ENCODE measurements around the gene PIH1D1. TPM values are rescaled to one million over a fixed set of nuclear protein-coding genes. Genes with fewer than 3 reads are reported as not detected.
"Not testable (repeated sequence)": the region's sequence is repeated elsewhere in the genome, so short reads cannot be mapped to it uniquely, and the experiment has no call there.

PIH1D1 gene
- total RNA-seq, 1 donor from 2014 or later: 78.8 TPM

- Mint-ChIP-seq H3K27ac (ENCODE audit: unreplicated experiment) (peak overlapping the region; percentile 78), H3K4me1 (ENCODE audit: unreplicated experiment) (peaks cover 31% of the 10 kb centered on the region), H3K4me3 (ENCODE audit: unreplicated experiment) (peak overlapping the region; percentile 88)
These were observed 1.2 kb downstream of the PIH1D1 start for GRCh38 chr19:49450405-49450804.

GRCh38 chr19:49448432-49448786 is 3.2 kb downstream of the PIH1D1 start:
- DNase-seq (ENCODE audit: low spot score): no peak
- peak overlapping the region; percentile 3 for H3K27ac Mint-ChIP-seq (ENCODE audit: unreplicated experiment)
- peaks cover 24% of the 10 kb centered on the region for H3K4me1 Mint-ChIP-seq (ENCODE audit: unreplicated experiment)
- TF ChIP-seq CTCF (IDR thresholded peaks at IDR 0.05; ENCODE audit: unreplicated experiment): no peak
- peak overlapping the region; percentile 85 for H3K4me3 Mint-ChIP-seq (ENCODE audit: unreplicated experiment)
- H3K9me3 Mint-ChIP-seq (ENCODE audit: unreplicated experiment): no peaks in the 10 kb centered on the region
- peaks cover 23% of the 10 kb centered on the region for H3K27me3 Mint-ChIP-seq (ENCODE audit: unreplicated experiment)
- H3K36me3 Mint-ChIP-seq (ENCODE audit: low read depth, unreplicated experiment): peaks cover 31% of the 10 kb centered on the region

More at GRCh38 chr19:49450405-49450804, 1.2 kb downstream of the PIH1D1 start:
- no peak for DNase-seq (ENCODE audit: low spot score)
- Mint-ChIP-seq H3K27me3 (ENCODE audit: unreplicated experiment) (peaks cover 29% of the 10 kb centered on the region), H3K9me3 (ENCODE audit: unreplicated experiment) (no peaks in the 10 kb centered on the region), H3K36me3 (ENCODE audit: low read depth, unreplicated experiment) (peaks cover 35% of the 10 kb centered on the region)
- no peak for TF ChIP-seq CTCF (IDR thresholded peaks at IDR 0.05; ENCODE audit: unreplicated experiment)

DNA sequence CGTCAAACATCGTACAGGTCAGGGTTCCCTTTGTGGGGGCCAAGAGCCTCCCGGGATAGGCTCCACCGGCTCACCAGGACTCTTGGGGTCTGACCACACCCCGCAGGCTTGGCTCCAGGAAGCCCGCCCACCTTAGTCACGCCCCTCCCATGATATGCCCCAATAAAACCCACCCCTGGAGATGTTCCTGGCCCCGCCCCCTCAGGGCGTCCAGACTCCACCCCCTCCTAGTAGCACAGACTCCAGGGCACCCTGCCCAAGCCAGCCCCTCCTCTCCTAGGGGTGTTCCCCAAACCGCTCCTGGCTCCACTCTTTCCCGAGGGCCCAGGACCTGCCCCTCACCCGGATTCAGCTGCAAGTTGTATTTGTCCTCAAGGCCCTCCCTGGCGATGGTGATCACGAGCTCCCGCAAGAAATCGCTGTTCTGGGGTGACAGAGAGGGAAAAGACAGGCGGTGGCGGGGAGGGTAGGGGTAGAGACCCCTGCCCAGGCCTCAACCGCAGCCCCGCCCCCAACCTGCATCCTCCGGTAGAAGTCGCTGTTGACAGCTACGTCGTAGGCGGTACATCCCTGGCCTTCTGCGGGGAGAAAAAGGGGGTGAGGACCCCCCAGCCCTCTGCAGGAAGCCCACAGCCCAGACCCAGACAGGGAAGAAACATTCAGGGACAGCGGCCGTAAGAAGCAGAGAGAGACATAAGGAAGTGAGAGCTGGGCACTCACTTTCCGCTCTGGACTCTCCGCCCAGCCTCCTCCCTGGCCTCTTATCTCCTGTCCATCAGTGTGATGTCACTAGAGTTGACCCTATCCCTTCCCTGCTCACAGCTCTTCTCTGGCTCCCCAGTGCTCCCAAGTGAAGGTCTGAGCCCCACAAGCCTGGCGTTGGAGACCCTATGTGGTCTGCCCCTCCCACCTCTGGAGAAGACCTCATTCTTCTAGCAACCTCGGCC is 3.9 kb downstream of the PIH1D1 start:
- no peak for TF ChIP-seq CTCF (IDR thresholded peaks at IDR 0.05; ENCODE audit: unreplicated experiment)
- Mint-ChIP-seq H3K9me3 (ENCODE audit: unreplicated experiment) (no peaks in the 10 kb centered on the region), H3K36me3 (ENCODE audit: low read depth, unreplicated experiment) (peaks cover 30% of the 10 kb centered on the region), H3K27ac (ENCODE audit: unreplicated experiment) (peak overlapping the region; percentile 3), H3K4me3 (ENCODE audit: unreplicated experiment) (peak overlapping the region; percentile 85), H3K4me1 (ENCODE audit: unreplicated experiment) (peaks cover 21% of the 10 kb centered on the region), H3K27me3 (ENCODE audit: unreplicated experiment) (peaks cover 22% of the 10 kb centered on the region)
- no peak for DNase-seq (ENCODE audit: low spot score)

DNA sequence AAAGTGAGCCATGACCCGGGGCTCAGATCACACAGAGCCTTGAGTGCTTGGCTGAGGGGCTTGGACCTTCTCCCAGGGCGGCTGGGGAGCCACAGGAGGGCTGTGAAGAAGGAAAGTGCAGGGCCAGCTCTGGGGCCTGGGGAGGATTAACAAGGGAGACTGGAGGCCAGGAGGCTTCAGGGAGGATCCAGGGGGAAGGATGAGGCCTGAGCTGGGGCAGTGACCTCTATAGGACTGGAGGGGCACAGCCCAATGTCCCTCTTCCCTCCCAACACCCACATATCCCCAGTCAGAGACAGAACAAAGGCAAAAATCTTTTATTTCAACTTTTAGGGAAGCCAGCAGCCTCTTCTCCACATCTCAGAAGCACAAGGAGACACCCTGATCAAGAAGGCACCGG is 5.6 kb downstream of the PIH1D1 start:
- no peak for TF ChIP-seq CTCF (IDR thresholded peaks at IDR 0.05; ENCODE audit: unreplicated experiment)
- no peak for DNase-seq (ENCODE audit: low spot score)
- peak overlapping the region; percentile 48 for H3K4me3 Mint-ChIP-seq (ENCODE audit: unreplicated experiment)
- no peak overlapping the region for H3K27ac Mint-ChIP-seq (ENCODE audit: unreplicated experiment)
- H3K27me3 Mint-ChIP-seq (ENCODE audit: unreplicated experiment): peaks cover 27% of the 10 kb centered on the region
- H3K36me3 Mint-ChIP-seq (ENCODE audit: low read depth, unreplicated experiment): peaks cover 33% of the 10 kb centered on the region
- peaks cover 20% of the 10 kb centered on the region for H3K4me1 Mint-ChIP-seq (ENCODE audit: unreplicated experiment)
- no peaks in the 10 kb centered on the region for H3K9me3 Mint-ChIP-seq (ENCODE audit: unreplicated experiment)

GRCh38 chr19:49444100-49444700 is 7.4 kb downstream of the PIH1D1 start:
- not testable (repeated sequence) for DNase-seq (ENCODE audit: low spot score); H3K9me3 Mint-ChIP-seq (ENCODE audit: unreplicated experiment)
- Mint-ChIP-seq H3K4me3 (ENCODE audit: unreplicated experiment) (peak overlapping the region; percentile 67), H3K27me3 (ENCODE audit: unreplicated experiment) (peaks cover 36% of the 10 kb centered on the region), H3K27ac (ENCODE audit: unreplicated experiment) (peak overlapping the region; percentile 42), H3K36me3 (ENCODE audit: low read depth, unreplicated experiment) (peaks cover 24% of the 10 kb centered on the region), H3K4me1 (ENCODE audit: unreplicated experiment) (peaks cover 17% of the 10 kb centered on the region)
